Dermis microvascular lymphatic vessel endothelial cell (primary cell): ENCODE data around the gene SHISAL1. TPM values are rescaled to one million over a fixed set of nuclear protein-coding genes. Genes with fewer than 3 reads are reported as not detected.
"Not testable (repeated sequence)": the region's sequence is repeated elsewhere in the genome, so short reads cannot be mapped to it uniquely, and the experiment has no call there.

Experiments
- DNase-seq, 2 donors: peaks; one replicate each; pipeline versions ENCODE4 v3.0.0 to v3.0.0-alpha.2; 2010; ENCODE audit warnings: low read depth in 2 of 2
- total RNA-seq: library from RNA; depleted of rRNA; stranded (reverse); fragments of >200 nt; gene quantifications from 2 replicates; pipeline ENCODE4 v1.2.1, GENCODE V29; 2014

The SHISAL1 gene
- total RNA-seq, 1 donor from 2014 or later = under 0.01 TPM

DNA sequence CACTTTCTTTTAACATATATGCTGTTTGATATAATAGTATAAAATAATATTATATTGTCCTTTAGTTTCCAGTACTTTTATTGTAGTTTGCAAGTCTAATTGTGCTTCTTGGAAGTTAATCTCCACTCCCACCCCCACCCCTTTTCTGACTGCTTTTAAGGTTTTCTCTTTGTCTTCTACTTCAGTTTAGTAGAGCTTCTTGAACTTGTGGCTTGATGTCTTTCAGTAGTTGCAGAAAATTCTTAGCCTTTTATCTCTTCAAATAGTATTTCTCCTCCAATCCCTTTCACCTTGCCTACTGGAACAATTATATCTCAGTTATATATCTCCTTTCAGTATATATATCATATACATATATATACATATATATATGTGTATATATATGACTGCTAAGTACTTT is 75.5 kb downstream of the SHISAL1 start:
- no peak for DNase-seq

DNA sequence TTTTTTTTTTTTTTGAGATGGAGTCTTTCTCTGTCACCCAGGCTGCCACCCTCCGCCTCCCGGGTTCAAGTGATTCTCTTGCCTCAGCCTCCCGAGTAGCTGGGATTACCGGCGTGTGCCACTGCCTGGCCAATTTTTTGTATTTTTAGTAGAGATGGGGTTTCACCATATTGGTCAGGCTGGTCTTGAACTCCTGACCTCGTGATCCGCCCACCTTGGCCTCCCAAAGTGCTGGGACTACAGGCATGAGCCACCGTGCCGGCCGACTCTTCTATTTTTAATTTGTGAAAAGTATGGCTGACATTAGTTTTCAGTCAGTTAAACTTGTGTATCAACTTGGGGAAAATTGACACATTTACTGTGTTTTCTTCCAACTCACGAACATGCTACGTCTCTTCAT is 78.4 kb downstream of the SHISAL1 start:
- not testable (repeated sequence) for DNase-seq

DNA sequence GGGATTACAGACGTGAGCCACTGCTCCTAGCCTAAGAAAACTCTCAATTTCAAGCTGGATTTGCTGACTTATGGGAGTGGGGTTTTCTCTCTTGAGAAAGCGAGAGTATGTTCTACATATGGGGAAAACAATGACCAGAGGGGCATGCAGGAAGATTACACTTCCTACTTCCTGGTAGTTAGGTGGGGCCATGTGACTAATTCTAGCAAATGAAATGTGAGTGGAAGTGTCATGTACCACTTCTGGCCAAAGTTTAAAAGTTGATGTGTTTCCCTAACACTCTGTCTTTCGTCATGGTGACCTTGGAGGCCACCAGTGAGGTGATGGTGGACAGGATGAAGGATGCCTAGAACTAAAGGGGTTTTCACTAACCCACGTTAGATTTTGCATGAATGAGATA is 81.5 kb downstream of the SHISAL1 start:
- DNase-seq = no peak

DNA sequence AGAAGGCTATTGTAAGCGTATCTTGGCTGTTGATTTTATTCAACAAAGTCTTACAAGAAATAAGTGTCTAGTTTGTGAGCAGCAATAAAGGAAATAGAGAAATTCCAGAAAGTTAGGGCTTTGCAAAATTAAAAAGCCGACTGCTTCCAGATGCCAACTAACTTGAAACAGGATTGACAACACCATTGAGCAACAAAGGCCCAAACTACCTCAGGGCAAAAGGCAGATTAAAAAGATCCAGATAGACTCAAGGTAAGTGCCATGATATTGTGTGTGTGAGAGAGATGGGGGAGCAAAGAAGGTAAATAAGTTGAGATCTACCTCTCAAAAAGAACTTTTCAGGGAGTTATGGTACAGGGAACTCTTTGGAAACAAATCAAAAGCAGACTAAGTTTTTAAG is 82.9 kb downstream of the SHISAL1 start:
- no peak for DNase-seq

DNA sequence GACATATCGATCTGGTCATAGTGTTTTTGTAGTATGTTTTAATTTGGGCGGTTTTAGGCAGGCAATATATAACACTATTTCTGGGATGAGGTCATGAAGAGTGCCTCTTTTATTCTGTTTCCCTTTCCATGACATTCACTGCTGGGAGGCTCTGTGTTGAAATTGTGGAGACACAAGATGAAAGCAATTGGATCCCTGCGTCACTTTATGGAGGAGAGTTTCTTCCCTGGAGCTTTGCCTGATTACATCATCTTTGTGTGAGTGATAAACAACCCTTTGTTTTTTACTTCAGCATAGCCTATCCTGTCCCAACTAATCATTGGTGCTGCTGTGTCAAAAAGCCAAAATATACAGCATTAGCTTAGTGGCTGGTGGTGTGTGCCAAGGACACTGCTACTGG is 83.4 kb downstream of the SHISAL1 start:
- no peak for DNase-seq

DNA sequence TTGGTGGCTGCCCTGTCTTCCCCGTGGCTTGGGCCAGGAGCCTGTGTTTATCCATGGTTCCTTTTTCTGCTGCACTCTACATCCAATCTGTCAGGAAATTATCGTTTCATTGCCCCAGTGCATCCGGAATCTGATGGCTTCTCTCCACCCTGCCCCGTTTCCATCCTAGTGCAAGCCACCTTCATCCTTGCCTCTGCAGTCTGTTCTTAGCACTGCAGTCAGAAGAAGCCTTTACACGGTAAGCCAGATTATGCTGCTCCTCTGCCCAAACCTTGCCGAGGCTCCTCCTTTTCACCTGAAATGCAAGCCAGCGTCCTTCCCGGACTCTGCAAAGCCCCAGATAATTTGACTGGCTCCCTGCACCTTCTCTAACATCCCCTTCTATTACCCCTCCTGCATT is 86.9 kb downstream of the SHISAL1 start:
- no peak for DNase-seq

DNA sequence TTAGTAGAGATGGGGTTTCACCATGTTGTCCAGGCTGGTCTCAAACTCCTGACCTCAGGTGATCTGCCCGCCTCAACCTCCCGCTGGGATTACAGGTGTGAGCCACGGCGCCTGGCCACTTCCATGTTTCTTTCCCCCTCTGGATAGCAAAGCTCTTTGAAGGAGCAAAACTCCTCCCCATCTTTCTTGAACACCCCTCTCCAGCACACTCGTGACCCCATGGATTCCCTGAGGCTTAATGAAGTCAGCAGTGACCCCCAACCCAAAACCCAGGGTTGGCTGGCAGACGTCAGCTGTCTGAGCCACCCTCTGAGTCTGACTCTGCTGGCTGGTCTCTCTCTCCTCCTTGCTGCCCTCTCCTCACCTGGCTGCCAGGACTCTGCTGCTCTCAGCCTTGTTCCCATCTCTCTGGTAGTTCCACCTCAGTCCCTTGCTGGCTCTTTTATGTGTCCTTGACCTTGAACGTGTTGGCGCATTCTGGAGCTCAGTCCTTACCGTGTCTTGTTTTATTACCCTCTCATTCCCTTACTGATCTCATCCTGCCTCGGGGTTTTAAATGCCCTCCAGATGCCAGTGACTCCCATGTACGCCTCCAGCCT is 87.6 kb downstream of the SHISAL1 start:
- DNase-seq = no peak

DNA sequence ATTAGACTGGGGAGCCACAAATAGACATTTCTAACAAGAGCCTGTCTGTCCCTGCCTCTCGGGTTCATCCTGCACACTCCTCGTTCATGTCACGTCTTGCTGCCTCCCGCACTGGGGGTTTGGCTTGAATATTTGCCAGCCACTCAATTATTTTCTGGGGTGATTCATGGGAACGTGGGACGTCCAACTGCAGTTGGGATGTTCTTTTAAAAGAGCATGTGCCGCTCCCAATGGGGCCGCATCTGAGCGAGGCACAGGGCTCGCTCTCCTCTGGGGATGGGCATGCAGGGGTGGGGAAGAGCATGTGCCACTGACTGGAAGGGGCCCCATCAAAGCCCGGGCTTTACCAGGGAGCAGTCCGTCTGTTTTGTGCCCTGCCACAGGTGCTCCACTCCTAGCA is 88.6 kb downstream of the SHISAL1 start:
- no peak for DNase-seq

DNA sequence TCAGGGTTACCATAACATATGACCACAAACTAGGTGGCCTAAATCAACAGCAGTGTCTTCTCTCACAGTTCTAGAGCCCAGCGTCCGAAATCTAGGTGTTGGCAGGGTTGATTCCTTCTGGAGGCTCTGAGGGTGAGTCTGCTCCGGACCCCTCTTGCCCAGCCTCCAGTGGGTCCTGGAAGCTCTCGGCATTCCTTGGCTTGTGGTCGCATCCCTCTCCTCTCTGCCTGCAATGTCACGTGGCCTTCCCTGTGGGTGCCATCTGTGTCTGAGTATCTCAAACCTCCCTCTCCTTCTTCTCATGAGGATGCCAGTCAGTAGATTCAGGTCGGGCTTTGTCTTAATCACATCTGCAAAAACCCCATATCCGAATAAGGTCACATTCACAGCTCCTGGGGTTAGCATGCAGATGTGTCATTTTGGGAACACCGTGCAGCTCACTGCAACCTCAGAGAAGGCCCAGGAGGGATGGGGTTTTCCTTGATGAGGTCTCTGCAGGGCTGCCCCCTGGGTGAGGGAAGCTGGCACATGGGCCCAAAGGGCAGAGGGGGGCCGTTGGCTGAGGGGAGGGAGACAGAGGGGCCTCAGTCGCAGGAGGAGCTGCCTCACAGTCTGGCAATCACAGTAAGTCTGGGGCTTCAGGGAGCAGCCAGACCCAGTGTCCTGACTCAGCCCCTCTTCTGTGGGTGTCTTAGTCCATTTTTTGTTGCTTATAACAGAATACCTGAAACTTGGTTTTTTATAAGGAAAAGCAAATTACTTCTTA is 90.9 kb downstream of the SHISAL1 start:
- DNase-seq = no peak

DNA sequence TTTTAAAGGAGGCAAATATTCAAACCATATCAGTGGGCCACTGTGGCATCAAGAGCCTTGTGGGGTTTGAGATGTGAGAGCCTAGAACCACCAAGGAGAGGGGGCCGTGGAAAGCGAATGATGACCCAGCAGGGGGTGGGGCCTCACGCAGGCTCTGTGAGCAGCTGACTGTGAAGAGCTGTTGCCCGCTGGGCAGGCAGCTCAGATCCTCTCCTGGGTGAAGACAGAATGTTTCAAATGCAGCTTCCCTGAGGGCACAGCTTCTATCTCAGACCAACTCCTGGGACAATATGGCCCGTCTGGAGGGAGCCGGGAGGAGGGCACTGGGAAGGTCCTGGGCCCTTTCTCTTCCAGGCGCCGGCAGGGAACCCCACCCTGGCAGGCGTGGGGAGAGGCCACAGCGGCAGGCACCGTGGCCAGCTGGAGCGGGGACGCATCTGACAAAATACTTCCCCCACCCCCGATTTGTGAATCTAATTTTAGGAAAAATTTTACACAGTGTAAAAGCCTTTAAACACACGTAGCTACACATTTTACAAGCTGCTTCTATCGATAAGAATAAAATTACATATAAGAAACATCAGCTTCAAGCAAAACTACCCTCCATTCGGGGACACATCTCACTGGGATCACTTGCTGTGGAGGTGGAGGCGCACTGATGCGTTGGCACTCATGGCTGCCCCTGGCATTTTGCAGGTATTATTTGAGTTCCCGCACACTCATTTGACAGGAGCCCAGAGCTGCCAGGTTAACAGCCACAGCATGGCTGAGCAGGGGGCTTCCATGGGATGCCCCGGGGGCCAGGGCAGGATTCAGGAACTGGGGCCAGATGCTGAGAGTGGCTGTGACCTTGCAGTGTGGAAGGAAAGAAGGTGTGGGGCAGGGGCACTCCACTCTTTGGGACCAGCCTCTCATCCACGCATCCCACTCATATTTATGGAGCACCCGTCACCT is 91.7 kb downstream of the SHISAL1 start:
- no peak for DNase-seq

DNA sequence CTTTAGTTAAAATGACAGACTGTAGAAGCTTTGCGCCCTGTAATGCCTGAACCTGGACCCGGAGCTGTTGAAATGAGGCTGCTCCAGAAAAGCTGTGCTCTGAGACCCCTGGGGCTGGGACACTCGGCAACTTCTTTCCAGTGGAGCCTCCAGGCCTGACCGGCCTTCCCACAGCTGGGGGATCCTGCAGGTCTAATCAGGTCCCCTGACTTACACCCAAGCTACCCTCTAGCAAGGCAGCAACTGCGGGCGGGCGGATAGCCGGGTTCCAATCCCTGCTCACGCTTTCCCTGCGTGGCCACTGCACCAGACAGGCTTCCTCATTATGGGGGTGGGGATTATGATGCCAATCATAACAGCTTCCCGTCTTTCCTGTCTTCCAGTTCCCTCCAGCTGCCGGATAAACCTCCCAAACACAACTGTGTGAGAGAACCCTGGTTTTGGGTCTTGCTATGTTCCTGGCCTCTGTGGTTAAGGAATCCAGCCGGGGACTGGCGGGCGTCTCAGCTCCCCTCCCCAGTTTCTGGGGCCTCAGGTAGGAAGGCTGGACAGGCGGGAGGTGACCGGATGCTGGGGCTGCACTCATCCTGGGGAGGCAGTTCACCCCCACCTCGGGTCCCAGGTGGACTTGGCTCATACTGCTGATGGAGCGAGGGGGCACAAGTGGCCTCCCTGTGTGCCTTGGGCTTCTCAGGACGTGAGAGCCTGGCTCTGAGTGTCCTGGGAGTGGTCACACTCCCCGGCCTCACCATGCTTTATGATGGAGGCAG is 93.5 kb downstream of the SHISAL1 start:
- no peak for DNase-seq

DNA sequence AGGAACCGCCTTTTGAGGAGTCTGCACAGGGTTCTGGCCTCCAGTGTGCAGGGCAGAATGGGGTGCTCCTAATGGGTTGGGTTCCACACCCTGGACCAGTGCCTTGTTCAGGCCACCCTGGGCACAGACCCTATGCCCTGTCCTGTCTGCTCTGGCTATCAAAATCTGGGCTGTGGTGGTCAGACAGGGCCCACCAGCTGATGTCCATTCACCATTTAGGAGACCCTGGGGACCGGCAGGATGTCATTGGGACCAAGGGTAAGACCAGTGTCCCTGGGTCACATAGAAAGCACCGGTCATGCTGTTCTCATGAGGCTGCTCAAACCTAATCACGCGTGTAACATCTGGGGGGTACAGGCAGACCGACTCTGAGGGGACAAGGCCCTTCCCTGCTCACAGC is 94.7 kb downstream of the SHISAL1 start:
- DNase-seq = no peak

DNA sequence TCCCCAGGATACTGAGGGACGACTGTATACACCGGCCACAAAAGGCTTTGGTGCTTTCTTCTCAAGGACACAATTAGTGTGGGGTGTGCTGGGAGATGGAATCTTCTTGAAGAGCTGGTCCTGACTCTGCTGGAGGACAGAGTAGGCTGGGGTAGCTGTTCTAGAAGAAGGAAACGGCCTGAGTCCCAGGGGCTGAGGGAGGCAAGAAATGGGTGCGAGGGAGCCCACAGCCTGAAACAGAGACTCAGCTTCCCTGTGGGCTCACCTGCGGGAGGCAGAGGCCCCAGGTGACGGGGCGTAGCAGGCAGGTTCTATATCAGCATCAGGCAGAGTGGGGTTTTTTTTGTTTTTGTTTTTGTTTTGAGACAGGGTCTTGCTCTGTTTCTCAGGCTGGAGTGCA is 95.4 kb downstream of the SHISAL1 start:
- DNase-seq = no peak

DNA sequence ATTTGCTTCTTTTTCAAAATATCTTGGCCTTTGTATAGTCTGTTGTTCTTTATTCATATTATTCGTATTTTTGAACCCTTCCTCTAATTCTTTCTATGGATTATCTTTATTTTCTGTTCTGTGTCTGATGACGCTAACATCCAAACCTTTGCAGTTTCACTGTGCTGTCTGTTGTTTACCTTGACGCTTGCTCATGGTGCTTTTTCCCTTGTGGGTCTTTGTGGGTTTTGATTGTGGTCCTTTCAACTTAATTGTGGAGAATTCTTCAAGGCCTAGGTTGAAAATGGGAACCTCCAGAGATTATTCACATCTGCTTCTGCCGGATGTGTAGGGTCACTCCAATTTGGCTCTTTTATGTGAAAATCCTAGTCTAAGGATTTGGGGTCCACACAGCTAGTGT is 97.5 kb downstream of the SHISAL1 start:
- no peak for DNase-seq

DNA sequence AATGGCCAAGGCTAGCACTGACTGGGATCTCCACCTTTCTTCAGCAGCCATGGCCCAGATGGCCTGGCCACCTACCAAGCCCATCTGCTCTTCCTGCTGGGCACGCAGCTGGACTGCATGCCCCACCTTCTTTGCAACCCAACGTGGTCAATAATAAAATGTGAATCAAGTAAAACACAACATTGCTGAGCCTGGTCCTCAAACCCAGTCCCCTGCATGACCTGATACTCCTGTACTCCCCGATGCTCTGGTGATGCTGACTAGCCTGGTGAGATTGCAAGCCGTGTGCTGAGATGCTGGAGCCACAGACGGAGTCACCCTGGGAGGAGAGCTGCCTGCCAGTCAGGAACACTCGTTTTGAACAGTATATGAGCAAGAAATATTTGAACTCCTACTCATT is 98.0 kb downstream of the SHISAL1 start:
- DNase-seq = no peak

DNA sequence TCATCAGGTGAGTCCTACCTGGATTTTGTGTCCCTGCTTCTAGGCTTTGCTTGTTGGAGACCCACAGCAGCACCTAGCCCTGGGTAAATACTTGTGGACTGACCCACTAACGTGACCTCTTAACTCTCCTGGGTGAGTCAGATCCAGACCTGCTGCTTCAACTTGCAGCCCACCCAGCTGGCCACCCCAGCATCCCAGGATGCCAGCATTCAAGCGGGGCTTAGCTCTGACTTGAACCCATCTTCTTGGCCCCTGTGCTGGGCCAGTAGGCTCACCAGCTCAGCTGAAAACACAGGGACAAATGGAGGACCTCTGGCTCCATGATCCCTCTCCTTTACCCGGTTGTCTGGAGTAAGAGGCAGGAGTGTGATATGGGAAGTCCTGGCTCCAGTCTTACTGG is 98.6 kb downstream of the SHISAL1 start:
- no peak for DNase-seq

DNA sequence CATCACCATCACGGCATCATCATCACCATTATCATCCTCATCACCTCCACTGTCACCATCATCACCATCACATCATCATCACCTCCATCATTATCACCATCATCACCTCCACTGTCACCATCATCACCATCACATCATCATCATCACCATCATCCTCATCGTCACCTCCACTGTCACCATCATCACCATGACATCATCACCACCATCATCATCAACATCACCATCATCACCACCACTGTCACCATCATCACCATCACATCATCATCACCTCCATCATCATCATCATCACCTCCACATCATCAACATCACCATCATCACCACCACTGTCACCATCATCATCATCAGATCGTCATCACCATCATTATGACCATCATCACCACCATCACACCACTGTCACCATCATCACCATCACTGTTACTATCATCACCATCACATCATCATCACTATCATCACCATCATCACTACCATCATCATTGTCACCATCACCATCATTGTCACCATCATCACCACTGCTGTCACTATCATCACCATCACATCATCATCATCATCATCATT is 99.2 kb downstream of the SHISAL1 start:
- DNase-seq = no peak

DNA sequence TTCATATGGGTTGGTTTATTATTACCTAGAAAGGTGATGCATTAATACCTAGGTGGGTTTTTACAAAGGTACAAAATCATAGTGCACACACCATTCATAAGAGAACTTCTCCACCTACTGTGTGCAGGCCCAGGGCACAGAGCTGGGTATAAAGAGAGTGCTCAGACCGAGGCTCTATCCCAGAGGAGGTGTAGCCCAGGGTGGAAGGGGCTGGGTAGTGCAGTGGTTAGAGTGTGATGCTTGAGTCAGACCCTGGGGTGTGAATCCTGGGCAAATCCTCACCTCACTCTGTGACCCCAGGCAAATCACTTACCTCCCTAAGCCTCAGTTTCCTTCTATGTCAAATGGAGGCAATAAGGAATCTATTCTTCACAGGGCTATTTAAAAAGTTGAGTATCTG is 99.8 kb downstream of the SHISAL1 start:
- DNase-seq = no peak

DNA sequence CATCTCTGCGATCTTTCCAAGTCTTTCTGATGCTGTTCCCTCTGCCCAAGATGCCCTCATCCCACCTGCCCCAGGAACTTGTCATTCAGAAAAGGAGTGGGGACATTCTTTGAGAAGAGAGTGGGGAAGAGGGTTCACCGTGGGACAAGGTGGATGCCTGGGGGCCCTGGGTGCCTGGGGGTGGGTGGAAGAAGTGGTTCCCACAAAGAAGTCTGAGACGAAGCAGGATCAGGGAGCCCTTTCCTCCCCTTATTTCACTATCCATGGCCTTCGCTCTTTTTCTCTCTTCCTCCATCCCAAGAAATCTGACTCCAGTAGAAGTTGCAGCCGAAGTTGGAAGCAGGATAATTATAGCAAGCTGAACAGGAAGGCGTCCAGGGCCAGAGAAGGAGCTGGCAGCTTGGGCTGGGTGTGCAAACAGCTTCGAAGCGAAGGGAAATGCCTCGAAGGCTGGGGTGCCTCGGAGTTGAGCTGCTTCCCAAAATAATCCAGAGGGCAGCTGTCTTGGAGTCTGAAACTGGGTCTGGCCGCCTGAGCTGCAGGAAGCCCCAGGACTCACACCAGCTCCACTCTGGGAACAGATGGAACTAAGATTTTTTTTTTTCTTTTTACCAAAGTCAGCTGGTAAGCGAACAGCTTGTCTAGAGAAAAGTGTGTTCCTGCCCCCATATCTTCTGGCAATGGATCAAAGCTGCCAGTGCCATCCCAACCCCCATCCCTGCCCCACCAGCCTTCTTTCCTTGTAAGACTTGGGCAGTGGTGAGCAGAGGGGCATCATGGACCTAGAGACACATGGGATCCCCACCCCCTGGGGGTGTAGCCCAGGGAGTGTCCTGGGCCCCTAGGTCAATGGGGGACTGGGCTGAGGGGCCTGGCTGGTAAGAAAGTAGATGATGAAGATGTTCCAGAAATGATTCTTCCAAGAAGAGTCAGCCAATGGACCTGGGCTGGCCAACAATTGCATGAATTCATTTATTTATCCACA is 100.5 kb downstream of the SHISAL1 start:
- no peak for DNase-seq
